MM.1S (cell line): ENCODE results near the gene CRY1.

Source experiments
- CTCF ChIP-seq: fragments of 300-600 bp; sonication (generic); IDR thresholded peaks from 2 replicates; pipeline ENCODE4 v1.5.1; 2016; ENCODE audit warnings: antibody characterized with exemption, low read length, mixed read lengths
- EZH2 ChIP-seq: fragments of 300-600 bp; sonication (generic); optimal IDR thresholded peaks from 2 replicates; pipeline ENCODE3; 2017; ENCODE audit warnings: low read depth, mild to moderate bottlenecking, antibody characterized with exemption, low read length, mixed read lengths
- EZH2phosphoT487 ChIP-seq: fragments of 300-600 bp; sonication (generic); IDR thresholded peaks from 2 replicates; pipeline ENCODE4 v1.6.1; 2018; ENCODE audit warnings: antibody characterized with exemption, low read length

DNA sequence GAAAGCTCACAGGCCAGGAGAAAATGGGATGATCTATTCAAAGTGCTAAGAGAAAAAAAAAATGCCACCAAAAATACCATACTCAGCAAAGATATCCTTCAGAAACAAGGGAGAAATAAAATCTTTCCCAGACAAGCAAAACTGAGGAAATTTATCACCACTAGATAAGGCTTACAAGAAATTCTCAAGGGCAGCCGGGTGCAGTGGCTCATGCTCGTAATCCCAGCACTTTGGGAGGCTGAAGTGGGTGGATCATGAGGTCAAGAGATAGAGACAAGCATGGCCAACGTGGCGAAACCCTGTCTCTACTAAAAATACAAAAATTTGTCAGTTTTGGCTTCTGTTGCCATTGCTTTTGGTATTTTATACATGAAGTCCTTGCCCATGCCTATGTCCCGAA is 48.2 kb downstream of the CRY1 start:
- no peak for TF ChIP-seq CTCF
- TF ChIP-seq EZH2 = no peak
- no peak for TF ChIP-seq EZH2phosphoT487
